Thyroid gland (tissue), 4 donors: ENCODE measurements around the gene SPPL2C.

Source experiments
- CTCF ChIP-seq, 6 experiments: fragments of 200-600 bp in 3 of 6; fragments of 450-650 bp in 3 of 6; sonication (generic) in 3 of 6; IDR thresholded peaks; one replicate each; pipeline ENCODE4 v1.5.1; 2016 to 2019; ENCODE audit warnings: antibody characterized with exemption in 6 of 6, mild to moderate bottlenecking in 2 of 6, inconsistent platforms in 1 of 6, moderate library complexity in 1 of 6
- POLR2A ChIP-seq, 2 donors: fragments of 450-650 bp; IDR thresholded peaks; one replicate each; pipeline ENCODE4 v1.6.1; 2017; ENCODE audit warnings: antibody characterized with exemption in 2 of 2, mild to moderate bottlenecking in 2 of 2, moderate library complexity in 1 of 2

- no peak for TF ChIP-seq CTCF (IDR thresholded peaks at IDR 0.05)
- TF ChIP-seq POLR2A (IDR thresholded peaks at IDR 0.05): no peak
Observed at GRCh38 chr17:45876539-45876938, 31.9 kb downstream of the SPPL2C start.
